ENCODE data around the gene ATXN2.
"Not testable (repeated sequence)": the region's sequence is repeated elsewhere in the genome, so short reads cannot be mapped to it uniquely, and the experiment has no call there.

DNA sequence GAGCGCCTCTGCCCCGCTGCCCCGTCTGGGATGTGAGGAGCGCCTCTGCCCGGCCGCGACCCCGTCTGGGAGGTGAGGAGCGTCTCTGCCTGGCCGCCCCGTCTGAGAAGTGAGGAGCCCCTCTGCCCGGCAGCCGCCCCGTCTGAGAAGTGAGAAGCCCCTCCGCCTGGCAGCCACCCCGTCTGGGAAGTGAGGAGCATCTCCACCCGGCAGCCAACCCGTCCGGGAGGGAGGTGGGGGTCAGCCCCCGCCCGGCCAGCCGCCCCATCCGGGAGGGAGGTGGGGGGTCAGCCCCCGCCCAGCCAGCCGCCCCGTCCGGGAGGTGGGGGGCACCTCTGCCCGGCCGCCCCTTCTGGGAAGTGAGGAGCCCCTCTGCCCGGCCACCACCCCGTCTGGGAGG lies 91.9 kb downstream of the ATXN2 start:
- TF ChIP-seq, protein P1, sequence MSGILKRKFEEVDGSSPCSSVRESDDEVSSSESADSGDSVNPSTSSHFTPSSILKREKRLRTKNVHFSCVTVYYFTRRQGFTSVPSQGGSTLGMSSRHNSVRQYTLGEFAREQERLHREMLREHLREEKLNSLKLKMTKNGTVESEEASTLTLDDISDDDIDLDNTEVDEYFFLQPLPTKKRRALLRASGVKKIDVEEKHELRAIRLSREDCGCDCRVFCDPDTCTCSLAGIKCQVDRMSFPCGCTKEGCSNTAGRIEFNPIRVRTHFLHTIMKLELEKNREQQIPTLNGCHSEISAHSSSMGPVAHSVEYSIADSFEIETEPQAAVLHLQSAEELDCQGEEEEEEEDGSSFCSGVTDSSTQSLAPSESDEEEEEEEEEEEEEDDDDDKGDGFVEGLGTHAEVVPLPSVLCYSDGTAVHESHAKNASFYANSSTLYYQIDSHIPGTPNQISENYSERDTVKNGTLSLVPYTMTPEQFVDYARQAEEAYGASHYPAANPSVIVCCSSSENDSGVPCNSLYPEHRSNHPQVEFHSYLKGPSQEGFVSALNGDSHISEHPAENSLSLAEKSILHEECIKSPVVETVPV (CRISPR knock-in tag; IDR thresholded peaks at IDR 0.05) = not testable (repeated sequence)
- TF ChIP-seq ZFP3 (CRISPR knock-in tag; IDR thresholded peaks at IDR 0.05); RARB (CRISPR knock-in tag; IDR thresholded peaks at IDR 0.05); TCF4 (CRISPR knock-in tag; IDR thresholded peaks at IDR 0.05; ENCODE audit: borderline replicate concordance); PPARA (CRISPR knock-in tag; IDR thresholded peaks at IDR 0.05; ENCODE audit: borderline replicate concordance); PATZ1 (CRISPR knock-in tag; IDR thresholded peaks at IDR 0.05; ENCODE audit: borderline replicate concordance); ZFP30 (CRISPR knock-in tag; IDR thresholded peaks at IDR 0.05); TSHZ2 (CRISPR knock-in tag; IDR thresholded peaks at IDR 0.05); CSDC2 (CRISPR knock-in tag; IDR thresholded peaks at IDR 0.05); ZNF565 (CRISPR knock-in tag; conservative IDR thresholded peaks at IDR 0.05; ENCODE audit: low read depth): not testable (repeated sequence)
- TF ChIP-seq, protein P2, sequence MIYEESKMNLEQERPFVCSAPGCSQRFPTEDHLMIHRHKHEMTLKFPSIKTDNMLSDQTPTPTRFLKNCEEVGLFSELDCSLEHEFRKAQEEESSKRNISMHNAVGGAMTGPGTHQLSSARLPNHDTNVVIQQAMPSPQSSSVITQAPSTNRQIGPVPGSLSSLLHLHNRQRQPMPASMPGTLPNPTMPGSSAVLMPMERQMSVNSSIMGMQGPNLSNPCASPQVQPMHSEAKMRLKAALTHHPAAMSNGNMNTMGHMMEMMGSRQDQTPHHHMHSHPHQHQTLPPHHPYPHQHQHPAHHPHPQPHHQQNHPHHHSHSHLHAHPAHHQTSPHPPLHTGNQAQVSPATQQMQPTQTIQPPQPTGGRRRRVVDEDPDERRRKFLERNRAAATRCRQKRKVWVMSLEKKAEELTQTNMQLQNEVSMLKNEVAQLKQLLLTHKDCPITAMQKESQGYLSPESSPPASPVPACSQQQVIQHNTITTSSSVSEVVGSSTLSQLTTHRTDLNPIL (CRISPR knock-in tag; IDR thresholded peaks at IDR 0.05; ENCODE audit: low read depth) = not testable (repeated sequence)
